ENCODE measurements around the gene MARK1.
"Not testable (repeated sequence)": the region's sequence is repeated elsewhere in the genome, so short reads cannot be mapped to it uniquely, and the experiment has no call there.

The MARK1 gene

DNA sequence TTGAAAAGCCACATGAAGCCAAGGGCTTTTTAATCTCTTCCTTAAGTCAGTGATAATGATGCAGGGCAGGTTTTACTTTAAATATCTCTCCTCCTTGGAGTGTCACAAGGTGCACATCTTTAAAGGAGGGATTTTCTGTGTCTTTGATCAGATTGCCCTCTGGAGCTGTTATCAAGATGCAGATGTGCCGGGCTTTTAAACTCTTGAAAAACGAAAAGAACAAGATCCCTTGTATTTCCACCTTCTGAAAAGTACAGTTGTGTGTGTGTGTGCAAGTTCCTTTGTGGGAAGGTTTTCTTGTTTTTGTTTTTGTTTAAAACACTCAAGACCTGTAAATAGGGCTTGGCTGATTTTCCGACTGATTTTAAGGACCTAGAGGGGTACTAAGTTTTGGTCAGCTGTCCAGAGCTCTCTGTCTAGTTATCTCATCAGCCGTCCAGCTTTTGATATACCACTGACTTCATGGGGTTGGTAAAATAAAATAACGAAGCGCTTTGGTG, 1.6 kb downstream of the MARK1 start:
- DNase-seq, result no peak

DNA sequence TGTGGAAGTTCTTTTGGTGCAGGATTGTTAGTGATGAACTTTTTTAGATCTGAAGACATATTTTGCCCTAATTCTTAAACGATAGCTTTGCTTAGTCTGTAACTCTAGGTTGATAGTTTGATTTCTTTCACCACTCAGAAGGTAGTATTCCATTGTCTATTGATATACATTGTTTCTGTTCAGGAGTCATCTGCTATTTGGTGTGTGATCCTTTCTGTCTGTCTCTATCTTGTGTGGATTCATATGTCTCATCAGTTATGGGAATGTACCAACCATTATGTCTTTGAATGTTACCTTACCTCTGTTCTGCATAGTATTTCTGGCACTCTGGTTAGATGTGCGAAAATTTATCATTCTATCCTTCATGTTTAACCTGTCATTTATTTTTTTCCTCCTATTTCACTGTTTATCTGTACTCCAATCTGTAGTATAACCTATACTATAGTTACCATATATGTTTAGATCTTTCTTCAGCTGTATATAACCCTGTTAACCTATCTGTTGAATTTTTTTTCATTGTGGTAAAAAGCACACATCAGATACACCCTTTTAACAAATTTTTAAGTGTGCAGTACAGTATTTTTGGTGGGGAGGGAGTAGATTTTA, 5.7 kb downstream of the MARK1 start:
- DNase-seq, result no peak

DNA sequence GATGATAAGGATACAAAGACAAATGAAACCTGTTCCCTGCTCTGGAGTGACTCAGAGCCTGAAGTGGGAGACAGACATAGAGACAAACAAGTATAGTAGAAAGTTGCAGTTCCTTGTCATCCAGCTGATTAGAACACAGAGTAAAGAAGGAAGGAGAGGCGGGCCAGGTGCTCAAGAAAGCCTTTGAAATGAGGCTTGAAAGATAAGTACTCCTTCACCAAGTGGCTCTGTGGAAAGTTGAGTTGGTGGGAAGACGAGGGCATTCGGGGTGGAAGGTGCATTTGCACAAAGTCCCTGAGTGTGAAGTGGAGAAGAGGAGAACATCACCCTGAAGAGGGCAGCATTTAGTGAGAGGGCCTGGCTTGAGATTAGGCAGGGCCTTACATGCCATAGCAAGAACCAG, 17.0 kb downstream of the MARK1 start:
- DNase-seq, result no peak

DNA sequence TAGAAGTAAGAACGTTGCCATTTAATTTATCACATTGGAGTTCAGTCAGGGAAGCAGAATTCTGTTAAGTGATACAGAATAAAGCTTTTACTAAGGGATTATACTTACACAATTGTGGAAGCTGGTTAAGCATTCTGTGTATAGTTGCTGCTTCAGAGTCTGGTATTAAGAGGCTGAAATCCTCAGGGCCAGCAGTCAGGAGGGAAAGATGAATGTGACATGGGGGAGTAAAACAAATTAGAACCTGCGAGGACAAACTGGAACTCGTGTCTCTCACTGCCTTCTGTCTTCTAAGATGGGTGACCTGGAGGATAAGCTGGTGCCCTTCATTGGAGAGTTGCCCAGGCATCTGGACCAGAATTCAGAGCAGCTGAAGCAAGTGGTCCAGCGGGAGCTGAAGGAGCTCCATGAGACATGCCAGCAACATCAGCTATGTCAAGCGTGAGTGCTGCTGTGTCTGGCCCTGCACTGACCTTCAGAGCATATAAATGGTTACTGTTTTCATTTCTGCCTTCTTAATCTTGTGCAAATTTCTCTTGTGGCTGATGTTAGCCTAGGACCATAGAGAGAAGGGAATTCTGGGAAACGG, 23.0 kb downstream of the MARK1 start:
- no peak for DNase-seq

DNA sequence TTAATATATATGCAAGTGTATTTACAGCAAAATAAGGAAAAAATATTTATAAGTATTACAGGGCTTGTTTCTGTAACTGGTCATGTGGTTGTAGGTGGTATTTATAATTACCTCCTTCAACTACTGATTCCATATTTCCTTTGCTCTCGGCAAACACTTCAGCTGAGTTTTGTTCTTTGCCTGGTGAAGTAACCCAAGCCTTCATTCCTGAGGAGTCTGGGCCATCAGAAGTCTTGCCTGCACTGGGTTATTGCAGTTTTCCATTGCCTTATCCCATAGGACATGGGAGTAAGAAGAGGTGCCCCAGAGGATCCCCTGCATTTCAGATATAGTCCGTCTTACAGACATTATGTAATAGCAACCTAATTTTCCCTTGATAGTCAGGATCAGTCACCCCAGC, 23.8 kb downstream of the MARK1 start:
- DNase-seq, result no peak

DNA sequence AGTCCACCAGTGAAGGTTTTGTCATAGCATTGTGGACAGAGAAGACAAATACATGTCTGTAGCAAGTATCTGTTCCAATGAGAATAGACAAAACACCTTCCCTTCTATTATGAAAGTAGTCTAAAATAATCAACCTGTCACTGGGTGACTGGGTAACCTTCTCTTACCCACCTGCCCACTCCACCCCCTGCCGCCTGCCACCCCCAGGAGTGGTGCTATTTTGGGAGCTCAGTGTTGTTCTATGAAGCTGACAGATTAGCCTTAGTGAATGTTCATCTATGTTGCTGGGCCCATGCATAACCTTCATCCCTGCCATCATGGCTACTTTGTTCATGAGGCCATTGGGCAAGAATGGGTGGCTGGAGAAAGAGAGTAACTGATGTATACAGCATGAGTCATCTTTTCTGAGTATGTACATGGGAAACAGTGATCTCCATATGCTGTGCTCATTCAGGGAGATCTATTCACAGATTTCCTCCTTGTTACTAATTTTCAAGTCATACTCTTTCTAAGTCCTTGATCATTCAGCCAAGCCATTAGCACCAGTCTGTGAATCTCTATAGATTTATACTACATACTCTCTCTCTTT, 24.8 kb downstream of the MARK1 start:
- no peak for DNase-seq

DNA sequence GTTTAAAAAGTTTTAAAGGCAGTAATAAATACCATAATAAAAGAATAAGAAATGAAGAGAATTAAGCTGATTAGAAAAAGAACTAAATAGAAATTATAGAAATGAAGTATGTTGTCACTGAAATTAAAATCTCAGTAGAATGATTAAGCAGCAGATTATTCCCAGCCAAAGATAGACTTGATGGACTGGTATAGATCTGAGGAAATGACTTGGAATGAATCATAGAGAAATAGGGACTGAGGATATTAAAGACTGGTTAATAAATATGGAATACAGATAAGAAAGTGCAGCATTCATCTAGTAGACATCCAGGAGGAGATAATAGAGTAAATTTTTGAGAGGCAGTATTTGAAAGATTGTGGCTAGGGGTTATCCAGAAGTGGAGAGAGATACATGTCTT, 28.7 kb downstream of the MARK1 start:
- no peak for DNase-seq

DNA sequence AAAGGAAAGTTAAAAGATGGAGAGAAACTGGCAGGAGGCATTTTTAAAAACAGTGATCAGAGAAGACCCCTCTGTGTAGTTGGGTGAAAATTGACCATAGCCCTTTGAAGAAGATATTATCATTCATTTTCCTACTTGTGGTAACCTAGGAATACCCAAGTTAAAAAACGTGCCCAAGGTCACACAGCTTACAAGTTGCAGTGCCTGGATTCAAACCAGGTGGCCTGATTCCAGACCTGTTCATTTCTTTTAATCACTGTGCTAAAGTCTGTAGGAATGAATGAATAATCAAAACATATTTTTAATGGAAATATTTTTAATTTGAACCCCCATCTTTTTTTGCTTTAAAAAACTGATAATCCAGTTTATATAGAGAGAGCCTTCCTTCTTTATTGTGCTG, 35.6 kb downstream of the MARK1 start:
- no peak for DNase-seq

DNA sequence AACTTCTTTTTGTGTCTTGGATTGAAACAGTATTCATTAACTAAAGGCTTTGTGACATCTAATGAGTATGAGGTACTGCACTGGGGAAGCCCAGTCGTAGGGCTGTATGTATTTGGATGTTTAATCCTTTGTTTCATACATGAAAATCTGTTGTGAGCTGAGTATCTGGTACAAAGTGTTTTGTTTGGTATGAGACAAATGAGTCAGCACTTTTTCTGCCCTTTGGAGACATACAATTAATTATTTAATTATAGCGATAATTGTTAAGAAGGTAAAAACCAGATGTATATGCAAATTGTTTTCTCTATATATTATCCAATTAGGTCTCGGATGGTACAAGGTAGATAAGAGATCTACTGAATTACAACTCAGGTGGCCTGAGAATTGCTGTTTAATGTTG, 36.3 kb downstream of the MARK1 start:
- no peak for DNase-seq

DNA sequence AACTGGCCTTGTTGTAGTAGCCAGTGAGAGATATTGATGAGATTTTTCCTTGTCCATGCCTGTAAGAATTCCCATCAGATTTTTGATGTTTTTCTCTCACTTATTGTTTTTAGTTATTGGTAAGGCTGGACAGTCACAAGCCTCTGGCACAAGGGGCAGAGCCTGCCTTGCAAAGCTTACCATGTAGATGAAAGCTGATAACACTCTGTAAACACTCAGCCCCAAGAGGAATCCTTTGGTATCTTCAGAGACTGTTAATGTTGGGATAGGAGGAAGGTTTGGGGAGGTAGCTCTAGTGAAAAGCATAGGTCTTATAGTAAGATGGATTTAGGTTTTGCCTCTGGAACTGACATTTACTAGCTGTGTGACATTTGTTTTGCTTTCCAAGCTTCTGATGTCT, 37.7 kb downstream of the MARK1 start:
- no peak for DNase-seq

DNA sequence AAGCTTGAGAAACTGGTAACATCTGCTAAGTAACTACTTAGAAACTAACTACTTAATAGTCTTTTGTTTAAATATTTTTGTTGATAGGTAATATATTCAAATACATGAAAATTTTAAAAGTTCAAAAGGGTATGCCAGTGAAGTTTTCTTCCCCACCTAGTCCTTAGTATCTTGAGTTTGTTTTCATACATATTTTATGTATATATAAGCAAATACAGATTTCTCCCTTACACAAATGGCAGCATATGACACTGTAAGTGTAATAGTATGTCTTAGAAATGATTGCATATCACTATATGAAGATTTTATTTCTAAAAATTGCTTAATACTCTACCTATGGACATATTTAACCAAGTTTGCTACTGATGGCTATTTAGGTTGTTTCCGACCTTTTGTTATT, 38.9 kb downstream of the MARK1 start:
- no peak for DNase-seq

DNA sequence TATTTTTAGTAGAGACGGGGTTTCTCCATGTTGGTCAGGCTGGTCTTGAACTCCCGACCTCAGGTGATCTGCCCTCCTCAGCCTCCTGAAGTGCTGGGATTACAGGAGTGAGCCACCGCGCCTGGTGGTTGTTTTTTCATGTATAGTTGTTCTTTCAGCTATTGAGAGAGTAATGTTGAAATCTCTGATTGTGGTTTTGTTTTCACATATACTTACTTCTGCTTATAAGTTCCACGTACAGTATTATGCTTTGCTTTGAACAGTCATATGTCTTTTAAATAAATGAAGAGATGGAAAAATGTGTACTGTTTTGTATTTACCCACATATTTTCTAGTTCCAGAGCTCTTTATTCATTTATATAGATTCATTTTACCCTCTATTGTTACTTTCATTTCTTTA, 44.5 kb downstream of the MARK1 start:
- DNase-seq, result no peak

DNA sequence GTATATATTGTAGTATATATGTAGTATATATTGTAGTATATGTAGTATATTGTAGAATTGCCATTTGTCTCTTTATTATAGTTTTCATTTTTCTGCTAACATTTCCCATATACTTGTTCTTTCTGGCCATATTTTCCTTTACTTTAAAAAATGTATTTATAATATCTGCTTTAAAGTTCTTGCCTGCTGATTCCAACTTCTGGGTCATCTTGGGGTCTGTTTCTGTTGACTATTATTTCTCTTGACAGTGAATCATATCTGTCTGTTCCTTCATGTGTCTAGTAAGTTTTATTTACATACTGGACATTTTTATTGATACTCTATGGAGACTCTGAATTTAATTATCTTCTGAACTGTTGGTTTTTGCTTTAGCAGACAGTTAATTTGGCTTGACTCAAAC, 45.9 kb downstream of the MARK1 start:
- DNase-seq, result no peak

DNA sequence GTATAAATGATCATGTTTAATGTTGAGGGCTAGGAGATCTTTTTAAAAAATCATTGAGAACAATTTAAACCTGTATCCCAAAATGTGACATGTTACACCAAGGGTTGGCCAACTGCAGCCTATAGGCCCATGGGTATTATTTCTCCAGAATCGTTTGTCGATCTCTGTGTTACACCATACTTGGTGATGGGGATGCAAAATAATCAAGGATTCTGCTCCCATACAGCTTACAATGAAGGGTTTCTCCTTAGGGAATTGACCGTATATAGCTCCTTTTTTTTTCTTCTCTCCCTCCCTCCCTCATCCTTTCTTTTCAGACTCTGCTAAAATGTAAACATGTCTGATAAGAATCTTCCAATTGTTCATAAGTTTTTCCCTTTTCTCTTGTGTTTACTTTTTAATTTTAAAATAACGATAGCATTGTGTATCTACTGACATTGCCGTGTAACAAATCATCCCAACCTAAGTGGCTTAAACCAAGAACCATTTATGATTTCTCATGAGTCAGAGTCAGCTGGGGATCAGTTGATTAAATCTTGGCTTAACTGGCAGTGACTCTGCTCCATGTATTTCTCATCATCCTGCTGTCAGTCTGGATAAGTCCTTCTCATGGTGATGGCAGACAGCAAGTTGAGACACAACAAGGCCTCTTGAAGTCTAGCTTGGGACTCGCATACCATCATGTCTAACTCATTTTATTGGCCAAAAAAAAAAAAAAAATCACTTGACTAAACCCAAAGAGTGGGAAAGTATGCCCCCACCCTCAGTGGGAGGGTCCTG, 48.0 kb downstream of the MARK1 start:
- DNase-seq, result no peak

DNA sequence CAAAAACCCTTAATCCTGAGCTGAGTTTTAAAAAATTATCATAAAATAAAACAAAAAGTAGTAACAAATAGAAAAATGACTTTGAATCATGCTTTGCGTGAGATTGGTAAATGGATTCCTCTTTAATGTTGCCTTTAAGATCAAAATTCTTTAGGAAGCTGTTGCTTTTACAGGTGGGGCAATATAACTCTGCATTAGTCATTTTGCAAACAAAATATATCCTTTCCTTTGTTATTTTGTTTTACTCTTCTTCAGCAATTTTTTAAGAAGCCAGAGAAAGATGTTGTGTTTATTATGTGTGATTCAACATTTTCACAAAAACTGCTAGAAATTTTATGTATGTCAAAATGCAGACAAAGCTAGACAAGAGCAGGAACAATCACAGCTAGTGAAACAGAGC, 50.0 kb downstream of the MARK1 start:
- DNase-seq, result no peak

DNA sequence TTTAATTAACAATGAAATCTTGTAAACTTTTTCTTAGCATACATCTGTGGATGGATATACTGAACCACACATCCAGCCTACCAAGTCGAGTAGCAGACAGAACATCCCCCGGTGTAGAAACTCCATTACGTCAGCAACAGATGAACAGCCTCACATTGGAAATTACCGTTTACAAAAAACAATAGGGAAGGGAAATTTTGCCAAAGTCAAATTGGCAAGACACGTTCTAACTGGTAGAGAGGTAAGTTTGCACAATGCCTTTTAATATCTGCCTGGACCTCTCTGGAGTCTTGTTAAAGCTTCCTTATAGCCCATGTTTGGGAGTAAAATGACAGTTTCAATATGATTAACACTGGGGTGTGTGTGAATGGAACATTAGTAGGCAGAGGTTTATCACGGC, 51.4 kb downstream of the MARK1 start:
- no peak for DNase-seq

DNA sequence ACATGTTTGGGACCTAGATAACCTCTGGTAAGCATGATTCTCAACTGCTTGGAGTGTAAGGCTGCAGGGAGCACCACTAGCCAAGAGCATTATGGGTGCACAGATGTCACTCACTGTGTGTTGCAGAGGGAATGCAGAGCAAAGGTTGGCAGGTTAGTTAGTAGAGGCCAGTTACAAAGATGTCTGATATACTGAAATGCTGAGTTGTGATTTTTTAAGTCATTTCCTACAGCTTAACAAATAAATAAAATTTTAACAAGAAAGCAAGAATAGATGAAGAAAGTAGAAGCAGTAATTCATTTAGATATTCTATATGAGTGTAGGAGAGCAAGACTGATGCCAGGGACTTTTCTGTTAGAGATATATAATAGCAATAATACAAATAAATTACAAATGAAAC, 64.8 kb downstream of the MARK1 start:
- no peak for DNase-seq

DNA sequence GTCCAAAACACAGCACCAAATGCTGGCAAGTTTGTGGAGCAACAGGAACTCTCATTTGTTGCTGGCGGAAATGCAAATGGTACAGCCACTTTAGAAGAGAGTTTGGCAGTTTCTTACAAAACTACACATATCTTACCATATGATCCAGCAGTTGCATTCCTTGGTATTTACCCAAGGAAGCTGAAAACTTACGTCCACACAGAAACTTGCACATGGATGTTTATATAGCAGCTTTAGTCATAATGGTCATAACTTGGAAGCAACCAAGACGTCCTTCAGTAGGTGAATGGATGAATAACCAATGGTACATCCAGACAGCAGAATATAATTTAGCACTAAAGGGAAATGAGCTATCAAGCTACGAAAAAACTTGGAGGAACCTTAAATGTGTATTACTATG, 66.4 kb downstream of the MARK1 start:
- no peak for DNase-seq

DNA sequence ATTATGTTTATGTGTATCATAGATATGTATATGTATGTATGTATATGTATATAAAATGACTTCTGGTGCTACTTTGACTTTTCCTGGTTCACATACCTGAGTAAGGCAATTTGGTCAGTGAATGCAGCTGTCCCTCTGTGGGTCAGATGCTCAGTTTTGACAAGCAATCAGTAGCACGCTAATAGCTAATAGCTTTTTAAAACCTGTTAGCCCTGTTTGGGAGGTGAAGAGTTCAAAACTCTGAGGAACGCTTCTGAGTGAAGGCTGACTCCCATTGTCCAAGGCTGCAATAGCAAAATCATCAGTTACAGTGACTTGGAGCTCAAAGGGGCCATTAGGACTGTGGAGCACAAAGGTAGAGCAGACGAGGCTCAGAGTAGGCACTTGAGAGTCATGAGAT, 67.2 kb downstream of the MARK1 start:
- no peak for DNase-seq

DNA sequence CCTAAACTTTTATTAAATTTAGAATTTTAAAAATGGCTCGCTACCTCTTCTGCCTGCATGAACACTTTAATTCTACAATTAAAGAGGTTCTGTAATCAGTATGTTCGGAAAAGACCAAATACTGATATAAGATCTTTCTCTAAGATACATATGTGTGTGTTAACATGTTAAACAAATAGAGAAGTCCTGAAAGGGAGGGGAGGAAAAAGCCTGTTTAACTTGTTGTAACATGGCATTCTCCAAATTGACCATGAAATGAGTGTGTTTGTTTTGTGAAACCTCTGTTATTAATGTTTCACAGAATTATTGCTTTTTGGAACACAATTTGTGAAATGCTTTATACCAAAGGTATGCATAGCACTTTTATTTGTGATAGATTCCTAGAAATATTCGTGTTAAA, 77.0 kb downstream of the MARK1 start:
- no peak for DNase-seq

DNA sequence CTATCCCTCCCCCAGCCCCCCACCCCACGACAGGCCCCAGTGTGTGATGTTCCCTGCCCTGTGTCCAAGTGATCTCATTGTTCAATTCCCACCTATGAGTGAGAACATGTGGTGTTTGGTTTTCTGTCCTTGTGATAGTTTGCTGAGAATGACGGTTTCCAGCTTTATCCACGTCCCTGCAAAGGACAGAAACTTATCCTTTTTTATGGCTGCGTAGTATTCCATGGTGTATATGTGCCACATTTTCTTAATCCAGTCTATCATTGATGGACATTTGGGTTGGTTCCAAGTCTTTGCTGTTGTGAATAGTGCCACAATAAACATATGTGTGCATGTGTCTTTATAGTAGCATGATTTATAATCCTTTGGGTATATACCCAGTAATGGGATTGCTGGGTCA, 77.7 kb downstream of the MARK1 start:
- DNase-seq, result not testable (repeated sequence)

DNA sequence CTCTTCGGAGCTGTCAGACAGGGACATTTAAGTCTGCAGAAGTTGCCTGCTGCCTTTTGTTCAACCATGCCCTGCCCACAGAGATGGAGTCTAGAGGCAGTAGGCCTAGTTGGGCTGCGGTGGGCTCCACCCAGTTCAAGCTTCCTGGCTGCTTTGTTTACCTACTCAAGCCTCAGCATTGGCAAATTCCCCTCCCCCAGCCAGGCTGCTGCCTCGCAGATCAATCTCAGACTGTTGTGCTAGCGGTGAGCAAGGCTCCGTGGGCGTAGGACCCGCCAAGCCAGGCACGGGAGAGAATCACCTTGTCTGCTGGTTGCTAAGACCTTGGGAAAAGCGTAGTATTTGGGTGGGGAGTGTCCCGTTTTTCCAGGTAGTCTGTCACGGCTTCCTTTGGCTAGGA, 83.2 kb downstream of the MARK1 start:
- DNase-seq, result not testable (repeated sequence)

DNA sequence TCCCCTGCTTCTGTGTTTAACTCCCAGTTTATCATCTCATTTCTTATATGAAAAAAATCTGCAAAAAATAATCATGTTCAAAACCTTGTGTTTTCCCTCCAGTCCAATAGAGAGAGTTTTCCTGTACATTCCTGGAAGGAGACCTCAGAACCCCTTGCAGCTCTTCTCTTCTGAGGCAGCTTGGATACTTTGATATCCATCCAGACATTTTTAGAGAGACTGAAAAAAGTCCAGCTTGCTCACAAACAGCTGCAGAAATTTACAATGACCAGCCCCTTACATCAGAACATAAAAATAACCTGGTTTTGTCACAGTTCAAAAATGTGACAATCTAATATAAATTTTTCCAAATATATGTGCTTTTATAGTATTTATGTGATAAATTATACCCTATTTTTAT, 88.9 kb downstream of the MARK1 start:
- DNase-seq, result no peak

DNA sequence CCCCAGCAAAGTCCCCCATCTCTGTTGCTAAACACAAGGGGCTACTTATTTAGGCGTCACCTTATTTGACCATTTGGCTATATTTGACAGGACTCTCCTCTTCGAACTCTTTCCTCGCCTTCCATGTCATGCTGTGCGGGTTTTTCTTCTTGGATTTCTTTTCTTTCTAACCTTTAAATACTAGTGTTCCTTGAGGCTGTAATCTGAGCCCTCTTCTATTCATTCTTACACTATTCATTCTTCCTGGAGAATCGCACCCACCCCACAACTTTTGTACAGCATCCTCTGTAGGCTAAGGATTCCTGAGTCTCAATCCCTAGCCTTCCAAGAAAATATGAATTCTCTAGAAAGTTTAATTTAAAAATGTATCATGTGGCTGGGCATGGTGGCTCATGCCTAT, 100.5 kb downstream of the MARK1 start:
- DNase-seq, result no peak
